Natural killer cell (primary cell): ENCODE measurements around the gene MACROD2. TPM values are rescaled to one million over a fixed set of nuclear protein-coding genes. Genes with fewer than 3 reads are reported as not detected.

Experiments used
- ATAC-seq, 3 donors: fragments of 150-1000 bp in 2 of 3; fragments of 200-7000 bp in 1 of 3; cut with Tn5 transposase; 1 replicate in 1 of 3; 2 replicates in 2 of 3; pipeline ENCODE4 v1.10.0; 2021; ENCODE audit warnings: mild to moderate bottlenecking in 2 of 3, moderate library complexity in 2 of 3
- DNase-seq, 2 donors: peaks; one replicate each; pipeline versions ENCODE4 v3.0.0 to v3.0.0-alpha.2; 2013 to 2021; ENCODE audit warnings: mixed read lengths in 1 of 2
- H3K27ac ChIP-seq: one replicate; pipeline ENCODE4 v1.5.1; 2013; ENCODE audit warnings: mild to moderate bottlenecking, low read length
- H3K27me3 ChIP-seq: one replicate; pipeline ENCODE4 v1.6.1; 2013; ENCODE audit warnings: low read length; ENCODE audit not compliant: control insufficient read depth, insufficient read depth
- H3K36me3 ChIP-seq: one replicate; pipeline ENCODE4 v1.6.1; 2013; ENCODE audit warnings: low read length; ENCODE audit not compliant: control insufficient read depth, insufficient read depth
- H3K4me1 ChIP-seq: one replicate; pipeline ENCODE4 v1.6.1; 2013; ENCODE audit warnings: low read length; ENCODE audit not compliant: control insufficient read depth, insufficient read depth
- H3K4me3 ChIP-seq: one replicate; pipeline ENCODE4 v1.5.1; 2013; ENCODE audit warnings: low read length
- H3K9me3 ChIP-seq: one replicate; pipeline ENCODE4 v1.6.1; 2013; ENCODE audit warnings: low read length; ENCODE audit not compliant: control insufficient read depth, insufficient read depth
- H3K27ac Mint-ChIP-seq, 2 donors: one replicate each; pipeline ENCODE4 v1.8.0; 2022; ENCODE audit warnings: mild to moderate bottlenecking in 2 of 2, mixed read lengths in 2 of 2, moderate library complexity in 1 of 2
- H3K27me3 Mint-ChIP-seq, 2 donors: one replicate each; pipeline ENCODE4 v1.8.0; 2022; ENCODE audit warnings: low read depth in 2 of 2, mixed read lengths in 2 of 2
- H3K36me3 Mint-ChIP-seq: one replicate; pipeline ENCODE4 v1.8.0; 2022; ENCODE audit warnings: mixed read lengths
- H3K4me1 Mint-ChIP-seq, 2 donors: one replicate each; pipeline ENCODE4 v1.8.0; 2022; ENCODE audit warnings: mixed read lengths in 2 of 2
- H3K4me3 Mint-ChIP-seq: one replicate; pipeline ENCODE4 v1.8.0; 2022; ENCODE audit warnings: mild to moderate bottlenecking, moderate library complexity, mixed read lengths
- H3K9me3 Mint-ChIP-seq, 2 donors: one replicate each; pipeline ENCODE4 v1.8.0; 2022; ENCODE audit warnings: mixed read lengths in 2 of 2
- CTCF ChIP-seq: fragments of 200-600 bp; IDR thresholded peaks from one replicate; pipeline ENCODE4 v1.8.0; 2022; ENCODE audit warnings: antibody characterized with exemption
- WGBS: methylation state at CpG from one replicate; pipeline ENCODE4 v1.1.7; 2013; ENCODE audit warnings: missing lambda C conversion rate; ENCODE audit not compliant: insufficient coverage; 5-methylcytosine and 5-hydroxymethylcytosine counted together
- intact Hi-C: fragments of 100-400 bp; cut with micrococcal nuclease; formaldehyde crosslinking; loops from one replicate; pipeline ENCODE4 v1.14.2; 2022
- total RNA-seq, 4 donors: library from RNA; stranded (reverse); fragments of 120-200 nt in 1 of 4; gene quantifications; one replicate each; pipeline versions ENCODE4 v1.2.3 to v1.2.4, GENCODE V29; 2013 to 2022

Gene MACROD2
- total RNA-seq, 3 donors from 2014 or later (not counting 1 experiment from before 2014, with no cell fraction given) = 0.19 to 0.88 TPM; not detected in 1

- H3K4me1 Mint-ChIP-seq = no peaks in the 10 kb centered on the region
- H3K4me1 ChIP-seq = no peaks in the 10 kb centered on the region
- H3K27me3 ChIP-seq = no peaks in the 10 kb centered on the region
- no peak for TF ChIP-seq CTCF
- peaks cover 11 to 16% of the 10 kb centered on the region in 2 donors for H3K9me3 Mint-ChIP-seq
- DNase-seq (no peak), ATAC-seq (no peak)
- H3K4me3 Mint-ChIP-seq = no peak overlapping the region
- intact Hi-C loops = no loop called here
- no peak overlapping the region for H3K4me3 ChIP-seq
- H3K36me3 Mint-ChIP-seq = no peaks in the 10 kb centered on the region
- H3K27me3 Mint-ChIP-seq = no peaks in the 10 kb centered on the region
- no peak overlapping the region for H3K27ac Mint-ChIP-seq
- peaks cover 4% of the 10 kb centered on the region for H3K9me3 ChIP-seq
- WGBS = 87% methylated on average over 3 of the region's 3 CpGs
- no peaks in the 10 kb centered on the region for H3K36me3 ChIP-seq
- no peak overlapping the region for H3K27ac ChIP-seq
Measured at GRCh38 chr20:14785065-14785743, 789.9 kb downstream of the MACROD2 start.

- Mint-ChIP-seq H3K27me3 (no peaks in the 10 kb centered on the region), H3K9me3 (peaks cover 9 to 13% of the 10 kb centered on the region in 2 donors), H3K4me3 (no peak overlapping the region), H3K36me3 (no peaks in the 10 kb centered on the region), H3K27ac (no peak overlapping the region), H3K4me1 (no peaks in the 10 kb centered on the region)
- no peaks in the 10 kb centered on the region for H3K9me3 ChIP-seq
- DNase-seq (no peak), ATAC-seq (no peak)
- no CpG with 5 or more reads among the region's 2 CpGs for WGBS
- H3K4me1 ChIP-seq = no peaks in the 10 kb centered on the region
- H3K36me3 ChIP-seq = no peaks in the 10 kb centered on the region
- no peak for TF ChIP-seq CTCF
- no peak overlapping the region for H3K4me3 ChIP-seq
- no peaks in the 10 kb centered on the region for H3K27me3 ChIP-seq
- H3K27ac ChIP-seq = no peak overlapping the region
- intact Hi-C loops = no loop called here
Measured at GRCh38 chr20:14790190-14790589, 794.9 kb downstream of the MACROD2 start.

- Histone ChIP-seq H3K36me3 (no peaks in the 10 kb centered on the region), H3K27me3 (no peaks in the 10 kb centered on the region), H3K4me1 (no peaks in the 10 kb centered on the region), H3K9me3 (no peaks in the 10 kb centered on the region), H3K27ac (no peak overlapping the region), H3K4me3 (no peak overlapping the region)
- intact Hi-C loops = no loop called here
- ATAC-seq (no peak), DNase-seq (no peak)
- Mint-ChIP-seq H3K27me3 (no peaks in the 10 kb centered on the region), H3K4me3 (no peak overlapping the region), H3K36me3 (no peaks in the 10 kb centered on the region), H3K9me3 (peaks cover 11 to 15% of the 10 kb centered on the region in 2 donors), H3K4me1 (no peaks in the 10 kb centered on the region), H3K27ac (no peak overlapping the region)
- no peak for TF ChIP-seq CTCF
- 74% methylated on average over 8 of the region's 10 CpGs for WGBS
Measured at GRCh38 chr20:14790771-14791620, 795.7 kb downstream of the MACROD2 start.
